HG02763 (cell line): Measurements from ENCODE around the gene PKMYT1.
A peak's percentile ranks its signal among the peaks of the same experiment; 100 is the strongest.

Experiments used
- ATAC-seq: cut with Tn5 transposase; IDR thresholded peaks from one replicate; pipeline ENCODE4 v1.9.1; 2021; ENCODE audit warnings: mild to moderate bottlenecking, moderate library complexity; ENCODE audit not compliant: unreplicated experiment

PKMYT1 gene

DNA sequence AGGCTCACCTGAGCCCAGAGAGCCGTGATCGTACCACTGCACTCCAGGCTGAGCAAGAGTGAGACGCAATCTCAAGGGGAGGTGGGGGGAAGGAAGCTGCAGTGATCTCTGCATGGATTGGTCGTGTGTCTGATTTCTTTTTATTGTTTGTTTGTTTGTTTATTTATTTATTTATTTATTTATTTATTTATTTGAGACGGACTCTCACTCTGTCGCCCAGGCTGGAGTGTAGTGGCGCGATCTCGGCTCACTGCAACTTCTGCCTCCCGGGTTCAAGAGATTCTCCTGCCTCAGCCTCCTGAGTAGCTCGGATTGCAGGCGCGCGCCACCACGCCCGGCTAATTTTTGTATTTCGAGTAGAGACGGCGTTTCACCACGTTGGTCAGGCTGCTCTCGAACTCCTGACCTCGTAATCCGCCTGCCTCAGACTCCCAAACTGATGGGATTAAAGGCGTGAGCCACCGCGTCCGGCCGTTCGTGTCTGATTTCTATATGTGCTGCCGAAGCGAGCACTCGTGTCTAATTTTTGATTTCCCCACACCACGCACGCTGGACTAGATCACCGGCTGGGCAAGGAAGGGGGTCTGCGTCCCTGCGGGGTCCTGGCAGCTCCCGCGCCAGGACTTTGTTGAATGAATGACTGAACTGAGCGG, 39.5 kb upstream of the PKMYT1 start:
- no peak for ATAC-seq

DNA sequence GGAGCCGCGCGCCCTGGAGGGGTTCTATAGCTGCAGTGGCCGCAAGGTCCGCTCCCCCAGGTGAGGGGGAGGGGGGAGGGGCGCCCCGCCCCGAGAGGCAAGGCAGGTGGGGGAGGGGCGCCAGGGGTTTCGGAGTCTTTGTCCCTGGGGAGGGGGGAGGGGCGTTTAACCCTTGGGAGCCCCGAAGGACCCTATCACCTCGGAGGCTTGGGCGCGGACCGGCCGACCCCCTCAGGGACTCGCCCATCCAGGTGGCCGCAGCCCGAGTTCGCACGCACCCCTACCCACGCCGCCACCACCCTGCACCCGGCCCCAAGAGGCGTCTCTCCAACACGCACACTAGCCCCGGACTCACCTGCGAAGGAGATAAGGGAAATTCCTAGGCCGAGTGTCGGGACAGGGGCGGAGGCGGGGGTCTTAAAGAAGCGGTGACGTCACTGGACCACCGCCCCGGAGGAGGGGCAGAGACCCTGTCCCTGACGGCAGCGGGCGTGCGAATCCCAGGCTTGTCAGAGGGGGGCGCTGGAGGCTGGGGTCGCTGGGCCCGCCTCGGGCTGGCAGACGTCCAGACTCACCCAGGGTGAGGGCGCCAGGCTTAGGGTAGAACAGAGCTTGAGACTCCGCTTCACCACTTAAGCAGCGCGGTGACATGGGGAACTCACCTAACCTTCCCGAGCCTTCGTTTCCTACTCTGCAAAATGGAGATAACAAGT, 37.7 kb upstream of the PKMYT1 start, which contains the start of gene CLDN6:
Gene CLDN6, minus strand, starts transcription at position 390 of the 713 bp plus-strand sequence. CDS start 2,162 bp downstream, outside the sequence.
- no peak for ATAC-seq

GRCh38 chr16:3017344-3017743, 37.1 kb upstream of the PKMYT1 start:
- ATAC-seq: no peak

GRCh38 chr16:3015865-3016521, 35.7 kb upstream of the PKMYT1 start:
- no peak for ATAC-seq

DNA sequence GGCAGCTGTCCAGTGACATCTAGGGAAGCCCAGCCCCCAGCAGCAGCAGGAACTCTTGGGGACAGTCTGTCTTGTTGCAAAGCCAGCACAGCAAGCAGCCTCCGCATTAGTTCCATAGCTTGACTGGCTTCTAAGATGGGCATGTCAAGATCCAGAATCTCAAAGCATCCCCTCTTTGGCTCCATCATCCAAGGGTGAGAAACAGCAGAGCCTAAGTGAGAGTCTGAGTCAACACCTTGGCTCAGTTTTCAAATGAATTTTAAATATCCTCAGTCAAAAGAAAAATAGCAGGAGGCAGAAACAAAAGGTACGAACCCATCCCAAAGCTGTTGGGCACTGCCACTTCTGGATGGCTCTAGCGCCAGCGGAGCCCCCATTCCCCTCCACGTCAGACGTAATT, 34.7 kb upstream of the PKMYT1 start:
- ATAC-seq: no peak

GRCh38 chr16:3013998-3014690, 33.9 kb upstream of the PKMYT1 start:
- no peak for ATAC-seq

GRCh38 chr16:3013491-3013951, 33.3 kb upstream of the PKMYT1 start:
- ATAC-seq: no peak

DNA sequence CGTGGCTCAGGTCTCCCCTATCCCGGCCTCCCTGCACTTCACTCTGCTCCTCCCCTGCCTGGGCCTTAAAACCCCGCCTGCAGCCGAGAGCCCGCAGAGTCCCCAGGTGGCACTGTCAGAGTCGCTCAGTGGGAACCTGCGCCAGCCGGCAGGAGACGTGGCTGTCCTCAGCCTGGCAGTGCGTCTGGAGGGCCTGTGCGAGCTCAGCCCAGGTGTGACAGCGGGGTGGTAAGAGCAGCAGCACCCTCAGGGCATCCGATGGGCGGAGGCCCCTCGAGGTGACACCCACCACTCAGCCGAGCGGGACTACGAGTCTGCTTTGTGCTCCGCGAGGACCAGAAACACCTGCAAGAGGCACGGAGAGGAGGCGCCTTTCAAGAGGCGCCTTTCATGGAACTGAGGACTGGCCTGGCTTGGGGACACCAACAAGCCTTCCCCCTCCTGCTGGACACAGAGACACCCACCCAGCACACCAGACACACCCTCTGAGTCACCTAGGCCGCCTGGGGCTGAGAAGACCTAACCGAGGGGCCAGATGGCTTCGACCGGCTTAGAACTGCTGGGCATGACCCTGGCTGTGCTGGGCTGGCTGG, 32.7 kb upstream of the PKMYT1 start, which contains the start of gene CLDN9:
Gene CLDN9, plus strand, starts transcription at position 96 of the 593 bp plus-strand sequence. Its CDS starts 440 bp downstream, at position 536.
- ATAC-seq: no peak

DNA sequence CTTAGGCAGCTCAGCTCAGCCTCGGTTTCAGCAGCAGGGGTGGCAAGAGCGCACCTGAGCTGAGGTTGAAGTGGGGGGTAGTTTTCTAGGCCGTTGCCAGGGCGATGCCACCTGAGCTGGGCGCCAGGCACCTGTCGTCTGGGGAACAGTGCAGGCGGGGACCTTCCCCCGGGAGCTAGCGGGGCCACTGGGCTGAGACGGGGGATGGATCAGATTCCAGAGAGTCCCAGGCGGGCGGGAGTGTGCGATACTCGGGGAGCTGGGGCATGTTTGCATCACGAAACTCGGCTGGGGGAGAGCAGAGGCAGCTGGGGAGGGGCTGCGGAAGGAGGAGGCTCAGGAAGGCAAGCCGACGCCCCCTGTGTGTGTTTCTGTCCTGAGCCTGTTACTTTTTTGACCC, 32.0 kb upstream of the PKMYT1 start:
- ATAC-seq: no peak

- ATAC-seq: no peak
Observed at GRCh38 chr16:3010510-3010909, 30.3 kb upstream of the PKMYT1 start.

DNA sequence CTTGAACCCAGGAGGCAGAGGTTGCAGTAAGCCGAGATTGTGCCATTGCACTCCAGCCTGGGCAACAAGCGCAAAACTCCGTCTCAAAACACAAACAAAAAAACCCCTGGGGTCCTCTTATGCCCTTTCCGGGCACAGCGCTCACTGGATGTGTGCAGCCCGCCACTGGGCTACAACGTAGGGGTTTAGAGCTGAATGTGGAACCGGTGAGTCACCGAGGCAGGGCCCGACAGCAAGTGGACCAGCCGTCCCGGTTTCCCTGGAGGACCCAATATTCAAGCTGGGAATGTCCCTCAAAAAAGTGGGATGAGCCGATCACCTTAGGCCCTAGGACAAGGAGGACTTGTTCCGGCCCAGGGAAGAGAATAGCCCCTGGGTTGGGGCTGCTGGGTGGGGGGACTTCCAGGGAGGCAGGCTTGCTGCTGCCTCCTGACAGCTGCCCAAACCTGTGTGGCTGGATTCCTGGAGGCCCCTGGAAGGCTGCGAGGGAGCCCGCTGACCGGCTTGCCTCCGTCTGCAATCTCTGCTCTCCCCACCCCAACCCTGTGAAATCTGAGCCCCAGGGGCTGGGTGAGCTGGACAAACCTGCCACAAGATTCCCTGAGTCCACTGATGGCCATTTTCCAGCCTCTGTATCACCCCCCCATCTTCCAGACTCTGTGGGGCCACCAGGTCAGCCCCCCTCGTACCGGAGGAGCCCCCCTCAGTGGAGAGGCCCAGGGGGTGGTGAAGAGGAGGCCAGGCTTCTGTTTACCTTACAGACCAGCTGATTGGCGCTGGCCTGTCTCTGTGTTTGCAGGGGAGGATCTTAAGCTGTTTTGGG, 29.5 kb upstream of the PKMYT1 start:
- ATAC-seq: no peak

- no peak for ATAC-seq
Observed at GRCh38 chr16:3008690-3009037, 28.4 kb upstream of the PKMYT1 start.

GRCh38 chr16:3007957-3008689, 27.9 kb upstream of the PKMYT1 start:
- ATAC-seq: no peak

- no peak for ATAC-seq
Observed at GRCh38 chr16:3007059-3007956, 27.1 kb upstream of the PKMYT1 start.

GRCh38 chr16:3004781-3005284, 24.6 kb upstream of the PKMYT1 start:
- no peak for ATAC-seq

- ATAC-seq: peak; percentile 18
Observed at GRCh38 chr16:3004319-3004718, 24.1 kb upstream of the PKMYT1 start.

DNA sequence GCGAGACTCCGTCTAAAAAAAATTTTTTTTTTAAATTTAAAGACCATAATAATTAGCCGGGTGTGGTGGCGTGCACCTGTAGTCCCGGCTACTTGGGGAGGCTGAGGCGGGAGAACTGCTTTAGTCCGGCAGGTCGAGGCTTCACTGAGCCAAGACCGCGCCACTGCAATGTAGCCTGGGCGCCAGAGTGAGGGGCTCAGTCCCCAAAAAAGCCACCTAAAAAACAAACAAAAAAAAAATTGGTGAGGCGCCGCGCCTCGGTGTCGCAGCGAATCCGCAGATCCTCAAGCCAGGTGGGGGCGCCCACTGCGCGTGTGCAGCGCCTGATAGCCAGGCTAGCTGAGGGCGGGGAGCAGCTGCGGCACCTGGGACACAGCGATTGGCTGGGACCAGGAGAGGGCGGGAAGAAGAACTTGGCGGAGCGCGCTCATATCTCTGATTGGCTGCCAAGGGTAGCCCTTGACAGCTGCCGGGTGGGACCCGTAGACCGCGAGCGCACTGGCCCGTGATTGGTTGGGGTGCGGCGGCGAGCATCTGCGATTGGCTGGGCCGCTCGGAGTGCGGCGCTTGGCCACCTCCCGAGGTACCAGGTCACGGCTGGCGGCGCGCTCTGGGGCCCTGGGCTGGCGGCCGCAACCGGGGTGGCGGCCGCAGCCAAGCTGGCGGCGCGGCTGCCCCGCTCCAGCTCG, 23.5 kb upstream of the PKMYT1 start:
- peak; percentile 94 for ATAC-seq

DNA sequence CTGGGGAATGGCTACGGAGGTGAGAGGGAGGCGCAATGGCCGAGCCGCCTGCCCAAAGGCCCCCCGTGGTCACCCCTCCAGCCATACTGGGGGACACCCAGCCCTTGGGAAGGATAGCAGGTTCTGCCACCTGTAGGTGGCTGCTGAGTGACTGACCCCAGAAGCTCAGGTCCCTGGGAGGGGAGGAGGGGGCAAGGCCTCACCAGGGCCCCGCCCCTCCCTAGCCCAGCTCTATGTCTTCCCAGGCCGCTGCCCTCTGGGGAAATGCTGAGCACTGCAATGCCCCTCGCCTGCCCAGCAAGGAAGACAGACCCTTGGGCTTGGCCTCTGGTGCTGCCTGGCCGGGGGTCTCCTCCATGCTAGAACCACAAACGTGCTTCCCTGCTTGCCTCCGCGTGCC, 21.1 kb upstream of the PKMYT1 start:
- ATAC-seq: no peak
